Embryonic facial prominence (tissue), 1 donor: ENCODE measurements around the gene RDH16.
"Not testable (repeated sequence)": the region's sequence is repeated elsewhere in the genome, so short reads cannot be mapped to it uniquely, and the experiment has no call there.

Experiments
- DNase-seq: peaks from one replicate; pipeline ENCODE4 v3.0.0-alpha.2; 2016; ENCODE audit errors: extremely low spot score

The RDH16 gene

GRCh38 chr12:56954057-56954957 is 3.1 kb downstream of the RDH16 start:
- no peak for DNase-seq

GRCh38 chr12:56953314-56953713 is 4.1 kb downstream of the RDH16 start:
- DNase-seq = no peak

- no peak for DNase-seq
Observed at GRCh38 chr12:56951582-56952339, 5.6 kb downstream of the RDH16 start.

GRCh38 chr12:56948881-56949280 is 8.5 kb downstream of the RDH16 start:
- DNase-seq = no peak

- no peak for DNase-seq
Observed at GRCh38 chr12:56948457-56948777, 9.0 kb downstream of the RDH16 start.

GRCh38 chr12:56947633-56948456 is 9.6 kb downstream of the RDH16 start:
- no peak for DNase-seq

- no peak for DNase-seq
Observed at GRCh38 chr12:56943878-56944277, 13.5 kb downstream of the RDH16 start.

- DNase-seq = not testable (repeated sequence)
Observed at GRCh38 chr12:56943374-56943773, 14.0 kb downstream of the RDH16 start.

- DNase-seq = no peak
Observed at GRCh38 chr12:56941299-56942017, 15.9 kb downstream of the RDH16 start.

GRCh38 chr12:56940942-56941298 is 16.5 kb downstream of the RDH16 start:
- not testable (repeated sequence) for DNase-seq

GRCh38 chr12:56935752-56936151 is 21.7 kb downstream of the RDH16 start:
- DNase-seq = no peak

GRCh38 chr12:56935157-56935556 is 22.3 kb downstream of the RDH16 start:
- DNase-seq = no peak

GRCh38 chr12:56933826-56934625 is 23.4 kb downstream of the RDH16 start, which contains the start of gene SDR9C7:
Gene SDR9C7, minus strand, starts transcription at chr12:56934408. Its CDS starts 147 bp downstream, at chr12:56934261.
- no peak for DNase-seq

- DNase-seq = no peak
Observed at GRCh38 chr12:56932867-56933266, 24.5 kb downstream of the RDH16 start.

GRCh38 chr12:56932146-56932545 is 25.3 kb downstream of the RDH16 start:
- no peak for DNase-seq

GRCh38 chr12:56931474-56931978 is 25.9 kb downstream of the RDH16 start:
- no peak for DNase-seq

- no peak for DNase-seq
Observed at GRCh38 chr12:56930241-56930640, 27.2 kb downstream of the RDH16 start.

- no peak for DNase-seq
Observed at GRCh38 chr12:56929780-56930179, 27.6 kb downstream of the RDH16 start.

GRCh38 chr12:56928262-56928661 is 29.1 kb downstream of the RDH16 start:
- DNase-seq = no peak

GRCh38 chr12:56927281-56927680 is 30.1 kb downstream of the RDH16 start:
- no peak for DNase-seq
